Keratinocyte (primary cell): Measurements from ENCODE around the gene FAHD1.

Experiments
- CTCF ChIP-seq, 3 experiments: IDR thresholded peaks in 1 of 3; conservative IDR thresholded peaks in 1 of 3; optimal IDR thresholded peaks in 1 of 3; 2 replicates in 2 of 3; 3 replicates in 1 of 3; pipeline versions ENCODE3 to v1.5.1; 2011; ENCODE audit warnings: low read length in 3 of 3, mild to moderate bottlenecking in 3 of 3, moderate library complexity in 2 of 3, control low read depth in 1 of 3, inconsistent platforms in 1 of 3; ENCODE audit not compliant: insufficient read depth in 2 of 3; ENCODE audit errors: extremely low read depth in 1 of 3
- EZH2 ChIP-seq: IDR thresholded peaks from one replicate; pipeline ENCODE4 v1.6.1; 2012; ENCODE audit warnings: inconsistent platforms, mild to moderate bottlenecking, low read length, moderate library complexity

- no peak for TF ChIP-seq CTCF (optimal IDR thresholded peaks at IDR 0.05 in 1 of 3, IDR thresholded peaks at IDR 0.05 in 1 of 3, conservative IDR thresholded peaks at IDR 0.05 in 1 of 3; ENCODE audit: extremely low read depth in 1 of 3, insufficient read depth in 2 of 3, low read length in 3 of 3)
- no peak for TF ChIP-seq EZH2
These were observed 8.0 kb upstream of the FAHD1 start for GRCh38 chr16:1818873-1819525.
